Left ventricle myocardium inferior (tissue), 1 donor: Measurements from ENCODE around the gene RPS15. TPM values are rescaled to one million over a fixed set of nuclear protein-coding genes. Genes with fewer than 3 reads are reported as not detected.

Source experiments
- DNase-seq: peaks from one replicate; pipeline ENCODE4 v3.0.0-alpha.2; 2020
- H3K27ac ChIP-seq: fragments of 200-600 bp; replicated peaks from 2 replicates; pipeline ENCODE4 v1.8.0; 2021
- H3K27me3 ChIP-seq: fragments of 200-600 bp; 2 replicates; pipeline ENCODE4 v1.8.0; 2021; ENCODE audit warnings: low read depth
- H3K36me3 ChIP-seq: fragments of 200-600 bp; 2 replicates; pipeline ENCODE4 v1.8.0; 2021
- H3K4me1 ChIP-seq: fragments of 200-600 bp; 2 replicates; pipeline ENCODE4 v1.8.0; 2021
- H3K4me3 ChIP-seq: fragments of 200-600 bp; 2 replicates; pipeline ENCODE4 v1.8.0; 2021; ENCODE audit warnings: mild to moderate bottlenecking, moderate library complexity
- H3K9me3 ChIP-seq: fragments of 200-600 bp; replicated peaks from 2 replicates; pipeline ENCODE4 v1.8.0; 2021
- intact Hi-C: fragments of 100-400 bp; cut with micrococcal nuclease; formaldehyde crosslinking; loops from one replicate; pipeline ENCODE4 v1.11.0; 2022
- total RNA-seq: library from RNA; stranded (reverse); fragmentation: NEBNext Ultra II Directional; extraction: Animal tissue kit (Norgen Biotek cat#: 25700); gene quantifications from one replicate; pipeline ENCODE4 v1.2.1, GENCODE V29; 2021
- TF ChIP-seq, protein P1 (sequence below): fragments of 200-600 bp; IDR thresholded peaks from 2 replicates; pipeline ENCODE4 v1.8.0; 2021; ENCODE audit warnings: antibody characterized with exemption, mild to moderate bottlenecking, borderline replicate concordance
- donor health status: DM: no; HTN: yes; CAD: no; lungs with severe emphysema.

Gene RPS15
- total RNA-seq, 1 donor from 2014 or later = 588 TPM

GRCh38 chr19:1453525-1454364, 15.5 kb downstream of the RPS15 start:
- H3K27ac ChIP-seq = no peak overlapping the region
- H3K27me3 ChIP-seq = peaks cover 99% of the 10 kb centered on the region
- H3K36me3 ChIP-seq = no peaks in the 10 kb centered on the region
- no peaks in the 10 kb centered on the region for H3K9me3 ChIP-seq
- TF ChIP-seq, protein P1, sequence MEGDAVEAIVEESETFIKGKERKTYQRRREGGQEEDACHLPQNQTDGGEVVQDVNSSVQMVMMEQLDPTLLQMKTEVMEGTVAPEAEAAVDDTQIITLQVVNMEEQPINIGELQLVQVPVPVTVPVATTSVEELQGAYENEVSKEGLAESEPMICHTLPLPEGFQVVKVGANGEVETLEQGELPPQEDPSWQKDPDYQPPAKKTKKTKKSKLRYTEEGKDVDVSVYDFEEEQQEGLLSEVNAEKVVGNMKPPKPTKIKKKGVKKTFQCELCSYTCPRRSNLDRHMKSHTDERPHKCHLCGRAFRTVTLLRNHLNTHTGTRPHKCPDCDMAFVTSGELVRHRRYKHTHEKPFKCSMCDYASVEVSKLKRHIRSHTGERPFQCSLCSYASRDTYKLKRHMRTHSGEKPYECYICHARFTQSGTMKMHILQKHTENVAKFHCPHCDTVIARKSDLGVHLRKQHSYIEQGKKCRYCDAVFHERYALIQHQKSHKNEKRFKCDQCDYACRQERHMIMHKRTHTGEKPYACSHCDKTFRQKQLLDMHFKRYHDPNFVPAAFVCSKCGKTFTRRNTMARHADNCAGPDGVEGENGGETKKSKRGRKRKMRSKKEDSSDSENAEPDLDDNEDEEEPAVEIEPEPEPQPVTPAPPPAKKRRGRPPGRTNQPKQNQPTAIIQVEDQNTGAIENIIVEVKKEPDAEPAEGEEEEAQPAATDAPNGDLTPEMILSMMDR = no peak
- no peak for DNase-seq
- H3K4me3 ChIP-seq = no peak overlapping the region
- intact Hi-C loops = no loop called here
- H3K4me1 ChIP-seq = peaks cover 48% of the 10 kb centered on the region

- Histone ChIP-seq H3K27me3 (peaks cover 86% of the 10 kb centered on the region), H3K4me3 (no peak overlapping the region), H3K36me3 (peaks cover under 1% of the 10 kb centered on the region), H3K9me3 (no peaks in the 10 kb centered on the region), H3K4me1 (peaks cover 44% of the 10 kb centered on the region), H3K27ac (no peak overlapping the region)
- intact Hi-C loops = no loop called here
- DNase-seq = no peak
- TF ChIP-seq, protein P1 = no peak
Measured at GRCh38 chr19:1455002-1455335, 16.8 kb downstream of the RPS15 start.

GRCh38 chr19:1455336-1456120, 17.3 kb downstream of the RPS15 start:
- peaks cover 81% of the 10 kb centered on the region for H3K27me3 ChIP-seq
- TF ChIP-seq, protein P1 = no peak
- DNase-seq = no peak
- H3K27ac ChIP-seq = no peak overlapping the region
- no peaks in the 10 kb centered on the region for H3K9me3 ChIP-seq
- intact Hi-C loops = no loop called here
- no peak overlapping the region for H3K4me3 ChIP-seq
- peaks cover 6% of the 10 kb centered on the region for H3K36me3 ChIP-seq
- H3K4me1 ChIP-seq = peaks cover 44% of the 10 kb centered on the region

DNA sequence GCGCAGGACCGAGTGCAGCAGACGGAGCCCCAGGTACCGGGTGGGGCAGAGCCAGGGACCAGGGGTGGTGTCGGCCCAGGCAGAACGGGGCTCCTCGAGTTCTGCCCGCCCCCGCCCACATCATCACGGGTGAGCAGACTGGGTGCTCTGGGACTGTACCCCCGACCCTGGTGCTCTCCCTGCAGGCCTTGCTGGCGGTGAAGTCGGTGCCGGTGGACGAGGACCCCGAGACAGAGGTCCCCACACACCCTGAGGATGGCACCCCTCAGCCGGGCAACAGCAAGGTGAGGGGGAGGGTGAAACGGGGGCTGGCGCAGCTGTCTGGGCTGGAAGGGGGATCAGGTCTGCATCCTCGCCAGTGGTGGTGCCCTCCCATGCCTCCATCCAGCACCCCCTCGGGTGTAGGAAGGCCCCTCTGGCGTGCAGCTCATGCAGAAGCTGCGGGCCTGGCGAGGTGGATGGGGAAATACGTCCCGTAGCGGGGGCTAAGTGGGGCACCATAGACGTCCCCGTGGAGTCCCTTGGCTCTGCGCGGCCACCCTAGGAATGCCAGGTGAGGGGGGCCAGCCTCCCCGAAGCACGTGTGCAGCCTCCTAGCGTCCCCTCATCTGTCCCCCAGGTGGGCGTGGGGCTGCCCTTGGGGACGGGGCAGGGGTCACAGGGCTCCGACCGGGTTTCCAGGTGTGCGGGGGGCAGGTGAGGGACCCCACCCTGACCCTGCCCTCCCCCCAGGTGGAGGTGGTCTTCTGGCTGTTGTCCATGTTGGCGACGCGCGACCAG, 18.1 kb downstream of the RPS15 start:
- H3K4me3 ChIP-seq = no peak overlapping the region
- no peak for DNase-seq
- H3K27ac ChIP-seq = no peak overlapping the region
- intact Hi-C loops = no loop called here
- H3K9me3 ChIP-seq = no peaks in the 10 kb centered on the region
- peaks cover 44% of the 10 kb centered on the region for H3K4me1 ChIP-seq
- peaks cover 13% of the 10 kb centered on the region for H3K36me3 ChIP-seq
- TF ChIP-seq, protein P1 = no peak
- peaks cover 73% of the 10 kb centered on the region for H3K27me3 ChIP-seq

- DNase-seq = no peak
- peaks cover 44% of the 10 kb centered on the region for H3K4me1 ChIP-seq
- peaks cover 13% of the 10 kb centered on the region for H3K36me3 ChIP-seq
- intact Hi-C loops = no loop called here
- no peaks in the 10 kb centered on the region for H3K9me3 ChIP-seq
- H3K4me3 ChIP-seq = no peak overlapping the region
- H3K27me3 ChIP-seq = peaks cover 64% of the 10 kb centered on the region
- no peak overlapping the region for H3K27ac ChIP-seq
- TF ChIP-seq, protein P1 = no peak
Measured at GRCh38 chr19:1457031-1457739, 19.0 kb downstream of the RPS15 start.
